Umbilical cord (tissue), 2 donors: ENCODE data around the gene KCNIP4. TPM values are rescaled to one million over a fixed set of nuclear protein-coding genes. Genes with fewer than 3 reads are reported as not detected.
A peak's percentile ranks its signal among the peaks of the same experiment; 100 is the strongest.
"Not testable (repeated sequence)": the region's sequence is repeated elsewhere in the genome, so short reads cannot be mapped to it uniquely, and the experiment has no call there.

ENCODE experiments used
- DNase-seq: peaks from one replicate; pipeline ENCODE4 v3.0.0-alpha.2; 2015; ENCODE audit warnings: low spot score
- total RNA-seq: library from RNA; depleted of rRNA; stranded (reverse); fragments of >200 nt; gene quantifications from one replicate; pipeline ENCODE4 v1.2.3, GENCODE V29; 2014; ENCODE audit warnings: low replicate concordance; ENCODE audit not compliant: insufficient read depth

Gene KCNIP4
- total RNA-seq, result 9.1 TPM

DNA sequence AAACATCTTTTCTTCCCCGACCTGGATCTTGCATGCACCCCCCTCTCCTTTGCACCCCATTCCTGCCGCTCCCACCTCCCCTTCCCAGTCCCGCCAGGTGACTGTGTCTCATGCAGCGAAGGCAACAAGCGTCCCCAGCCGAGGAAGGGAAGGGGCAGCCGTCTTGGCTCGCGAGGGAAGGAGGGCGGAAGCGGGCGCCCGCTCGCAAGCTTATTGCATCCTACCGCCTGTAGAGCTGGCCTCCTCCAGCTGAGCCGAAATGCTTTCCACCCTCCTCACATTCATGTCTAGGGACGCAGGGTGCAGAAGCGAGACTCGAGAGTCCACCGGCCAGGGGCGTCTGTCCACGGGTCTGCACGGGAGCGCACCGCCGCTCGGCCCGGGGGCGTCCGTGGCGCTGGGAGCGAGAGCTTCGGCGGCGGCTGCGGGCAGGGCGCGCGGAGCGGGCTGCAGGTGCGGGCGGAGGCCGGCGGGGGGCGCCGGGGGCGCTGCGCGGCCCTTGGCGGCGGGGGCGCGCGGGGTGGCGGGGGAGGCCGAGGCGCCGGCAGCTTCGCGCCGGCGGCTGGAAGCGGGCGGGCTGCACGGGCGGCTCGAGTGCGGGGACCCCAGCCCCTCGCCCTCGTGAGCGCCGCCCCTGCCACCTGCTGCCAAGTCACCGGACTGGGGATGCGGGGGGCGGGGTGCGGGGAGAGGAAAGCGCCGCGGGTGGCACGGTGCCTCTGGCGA is at the start of gene KCNIP4:
Gene KCNIP4, minus strand, starts transcription at position 426 of the 726 bp plus-strand sequence.
- no peak for DNase-seq

GRCh38 chr4:21996618-21997017 is 48.0 kb upstream of the KCNIP4 start:
- not testable (repeated sequence) for DNase-seq

DNA sequence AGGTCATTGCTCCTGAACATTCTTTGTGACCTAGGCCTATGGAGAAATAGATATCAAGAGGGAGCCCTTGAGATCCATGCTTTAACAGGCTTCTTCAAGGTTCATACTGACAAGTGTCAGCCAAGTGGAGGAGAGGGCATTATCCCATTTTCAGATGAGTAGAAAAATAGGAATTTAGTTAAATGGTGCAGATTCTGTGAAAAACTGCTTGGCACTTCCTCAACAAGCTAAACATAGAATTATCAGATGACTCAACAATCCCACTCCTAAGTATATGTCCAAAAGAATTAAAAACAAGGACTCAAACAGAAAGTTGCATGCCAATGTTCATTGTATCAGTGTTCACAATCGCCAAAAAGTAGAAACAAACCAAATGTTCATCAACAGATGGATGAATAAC is 43.8 kb upstream of the KCNIP4 start:
- DNase-seq, result no peak

- no peak for DNase-seq
Observed at GRCh38 chr4:21991562-21991961, 43.0 kb upstream of the KCNIP4 start.

GRCh38 chr4:21991050-21991449 is 42.5 kb upstream of the KCNIP4 start:
- DNase-seq, result peak; percentile 6

DNA sequence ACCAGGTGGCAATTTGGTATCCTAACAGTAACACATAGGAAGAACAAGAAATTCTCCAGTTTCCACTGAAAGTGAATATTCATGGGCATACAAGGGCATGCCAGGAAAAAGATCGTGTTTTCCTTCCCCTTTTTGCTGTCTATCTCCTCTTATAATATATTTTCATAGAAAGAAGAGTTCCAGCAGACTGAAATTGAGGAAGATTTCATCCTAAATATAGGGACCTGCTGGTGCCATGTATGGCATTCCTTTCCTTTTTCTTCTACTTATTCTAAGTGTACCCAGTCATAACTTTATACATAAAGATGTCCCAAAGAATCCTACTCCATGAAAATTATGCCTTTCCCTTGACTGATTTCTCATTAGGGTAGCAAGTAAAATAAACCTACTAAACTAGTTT is 40.8 kb upstream of the KCNIP4 start:
- DNase-seq, result no peak

- peak; percentile 73 for DNase-seq
Observed at GRCh38 chr4:21986307-21986706, 37.7 kb upstream of the KCNIP4 start.

DNA sequence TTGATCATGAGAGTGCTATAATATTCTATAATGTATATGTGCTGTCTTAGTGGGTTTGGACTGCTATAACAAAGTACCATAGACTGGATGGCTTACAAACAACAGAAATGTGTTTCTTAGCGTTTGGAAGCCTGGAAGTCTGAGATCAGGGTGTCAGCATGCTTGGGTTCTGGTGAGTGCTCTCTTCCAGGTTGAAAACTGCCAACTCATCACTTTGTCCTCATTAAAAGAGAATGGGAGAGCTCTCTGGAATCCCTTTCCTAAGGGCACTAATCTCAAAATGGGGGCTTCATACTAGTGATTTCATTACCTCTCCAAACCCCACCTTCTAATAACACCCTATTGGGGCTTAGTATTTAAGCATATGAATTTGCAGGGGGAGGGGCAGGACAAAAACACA is 33.5 kb upstream of the KCNIP4 start:
- no peak for DNase-seq

- no peak for DNase-seq
Observed at GRCh38 chr4:21979196-21979595, 30.6 kb upstream of the KCNIP4 start.

- no peak for DNase-seq
Observed at GRCh38 chr4:21976166-21976565, 27.6 kb upstream of the KCNIP4 start.

- DNase-seq, result no peak
Observed at GRCh38 chr4:21973850-21974249, 25.3 kb upstream of the KCNIP4 start.

- no peak for DNase-seq
Observed at GRCh38 chr4:21964762-21965319, 16.3 kb upstream of the KCNIP4 start.

GRCh38 chr4:21962691-21963090 is 14.1 kb upstream of the KCNIP4 start:
- no peak for DNase-seq

DNA sequence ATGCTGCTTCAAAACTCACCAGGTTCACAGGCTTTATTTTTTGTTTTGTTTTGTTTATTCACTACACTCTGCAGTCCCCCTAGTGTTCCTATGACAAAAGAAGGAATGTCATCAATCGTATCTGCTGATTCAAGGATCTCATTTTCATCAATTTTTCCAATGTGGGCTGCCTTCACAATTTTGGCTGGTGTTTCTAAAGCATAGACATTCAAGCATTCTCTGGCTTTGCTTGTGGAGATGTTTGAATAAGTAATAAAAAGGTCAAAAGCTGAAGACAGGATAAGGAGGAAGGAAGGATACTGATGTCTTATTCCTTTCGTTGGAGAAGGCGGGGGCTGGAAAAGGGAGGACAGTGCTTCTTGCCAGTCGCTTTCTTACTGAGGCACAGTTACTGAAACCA is 12.2 kb upstream of the KCNIP4 start:
- DNase-seq, result no peak

DNA sequence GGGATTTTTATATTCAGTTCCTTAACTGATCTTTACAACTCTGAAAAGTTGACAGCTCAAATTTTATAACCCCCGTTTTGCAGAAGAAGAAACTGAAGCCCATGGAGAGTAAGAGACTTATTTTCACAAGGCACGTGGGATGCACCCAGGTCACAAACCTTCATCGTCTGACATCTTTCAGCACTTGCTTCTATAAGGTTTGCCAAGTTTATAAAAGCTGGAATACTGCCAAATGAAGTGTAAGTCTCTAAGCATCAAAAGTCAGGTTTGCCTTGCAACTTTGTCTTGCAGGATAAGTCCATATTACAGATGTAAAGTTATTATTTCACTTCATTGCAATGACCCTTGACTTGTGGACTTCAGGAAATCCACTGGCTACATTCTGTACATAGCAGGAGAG is 6.3 kb upstream of the KCNIP4 start:
- DNase-seq, result no peak

- no peak for DNase-seq
Observed at GRCh38 chr4:21953653-21954052, 5.1 kb upstream of the KCNIP4 start.

DNA sequence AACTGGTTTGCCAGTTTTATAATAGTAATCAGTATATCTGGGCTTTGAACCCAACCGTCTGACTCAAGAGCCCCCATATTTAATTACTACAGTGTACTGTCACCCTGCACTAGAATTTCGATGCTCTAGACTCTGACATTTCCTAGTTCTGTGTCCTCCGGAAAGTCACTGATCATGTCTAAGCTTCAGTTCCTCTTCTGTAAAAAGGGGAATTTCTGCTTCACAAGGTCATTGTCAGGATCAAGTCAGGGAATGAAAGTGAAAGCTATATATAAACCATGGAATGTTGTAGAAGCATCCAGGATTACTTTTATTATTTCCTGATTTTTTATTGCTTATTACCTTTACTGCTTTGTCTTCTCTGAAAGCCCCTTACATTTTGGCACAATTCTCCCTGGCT is 4.0 kb upstream of the KCNIP4 start:
- no peak for DNase-seq

DNA sequence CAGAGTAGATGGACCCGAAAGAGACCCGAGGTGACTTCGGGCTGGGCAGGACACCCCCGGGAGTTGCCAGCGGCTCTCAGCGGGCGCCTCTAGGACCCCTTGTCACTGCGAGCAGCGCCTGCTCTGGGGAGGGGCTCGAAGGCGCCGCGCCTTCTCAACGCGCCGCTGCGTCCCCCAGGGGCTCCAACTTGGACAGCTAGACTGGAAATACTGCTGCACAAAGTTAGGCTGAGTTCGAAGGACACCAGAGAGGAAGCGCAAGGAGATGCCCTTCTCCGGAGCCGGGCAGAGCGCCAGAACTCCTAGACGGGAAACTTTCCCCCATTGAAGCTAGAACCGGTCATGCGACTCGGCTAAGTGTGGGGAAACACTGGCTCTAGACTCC is 493 bp upstream of the KCNIP4 start:
- DNase-seq, result no peak

DNA sequence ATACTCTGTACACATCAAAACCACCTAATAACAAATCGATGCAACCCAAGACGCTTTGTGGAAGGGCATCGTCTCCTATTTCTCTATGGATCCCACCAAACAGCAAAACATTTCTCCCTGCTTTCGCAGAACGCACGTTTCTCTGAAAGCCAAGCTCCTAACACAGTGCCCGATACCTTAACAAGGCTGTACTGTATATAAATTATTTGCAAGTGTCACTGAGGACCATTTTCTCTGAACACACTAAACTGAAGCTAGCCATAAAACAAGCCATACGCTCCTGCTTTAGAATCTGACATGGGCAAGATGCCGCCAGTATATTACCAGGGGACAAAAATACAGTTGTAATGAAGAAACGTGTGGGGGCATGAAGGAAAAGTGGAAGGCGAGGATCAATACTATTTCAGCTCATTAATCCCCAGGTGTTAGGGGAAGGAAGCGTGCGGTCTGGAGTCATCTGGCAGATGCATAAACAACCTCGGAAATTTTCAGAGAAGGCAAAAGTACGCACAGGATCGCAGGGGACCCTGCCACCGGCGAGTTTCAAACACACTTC is 703 bp downstream of the KCNIP4 start:
- DNase-seq, result no peak

DNA sequence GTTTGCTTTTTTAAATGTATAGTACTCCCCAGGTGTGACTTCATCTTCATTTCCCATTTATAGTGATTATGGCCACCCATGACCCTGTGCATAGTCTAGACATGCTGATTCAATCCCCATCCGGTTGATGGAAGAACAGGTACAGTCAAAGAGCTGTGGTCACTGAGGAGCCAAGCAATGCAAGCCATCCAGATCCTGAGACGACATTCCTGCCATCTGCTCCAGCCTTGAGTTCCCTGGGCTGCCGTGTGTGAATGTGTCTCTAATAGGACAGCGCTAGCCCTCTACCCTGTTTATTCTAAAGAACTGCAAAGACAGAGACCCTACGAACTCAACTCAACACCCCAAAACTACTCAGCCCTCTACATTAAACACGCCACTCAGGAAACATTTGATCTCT is 1.7 kb downstream of the KCNIP4 start:
- DNase-seq, result no peak

- no peak for DNase-seq
Observed at GRCh38 chr4:21921526-21922180, 26.9 kb downstream of the KCNIP4 start.

DNA sequence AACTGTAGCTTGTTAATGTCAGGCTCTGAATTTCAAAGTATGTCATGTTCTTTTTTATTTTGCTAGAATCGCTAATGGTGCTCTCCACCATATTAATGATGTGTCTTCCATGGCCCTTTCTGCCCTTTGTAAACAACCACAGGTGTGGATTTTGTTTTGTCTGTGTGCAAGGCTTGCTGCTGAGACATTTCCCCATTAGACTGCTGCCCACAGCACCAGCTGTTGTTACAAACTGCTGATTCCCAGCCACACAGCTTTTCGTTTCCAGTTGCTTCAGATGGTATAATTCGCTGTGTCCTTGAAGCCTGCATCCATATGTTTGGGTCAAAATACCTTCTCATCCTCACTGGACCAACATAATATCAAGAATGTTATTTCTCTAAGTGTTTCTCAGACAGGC is 32.8 kb downstream of the KCNIP4 start:
- no peak for DNase-seq

GRCh38 chr4:21901831-21902230 is 46.7 kb downstream of the KCNIP4 start:
- DNase-seq, result no peak
